ENCODE data around the gene CFAP57. TPM values are rescaled to one million over a fixed set of nuclear protein-coding genes. Genes with fewer than 3 reads are reported as not detected.

The CFAP57 gene
- total and polyA plus RNA-seq, 2 of the 4 experiments (the other 2 are of a cell fraction) = 0.29 to 0.36 TPM

GRCh38 chr1:43288058-43288784 lies 116.1 kb downstream of the CFAP57 start:
- H3K9me3 ChIP-seq (ENCODE audit: control insufficient read depth, insufficient read depth, low read length) = no peaks in the 10 kb centered on the region
- TF ChIP-seq USF2 (IDR thresholded peaks at IDR 0.05; ENCODE audit: low read depth, low read length) (no peak), MAFK (IDR thresholded peaks at IDR 0.05; ENCODE audit: low read depth, low read length) (no peak), CTCF (conservative IDR thresholded peaks at IDR 0.05; ENCODE audit: low read depth, low read length) (no peak), FOS (IDR thresholded peaks at IDR 0.05; ENCODE audit: low read depth, low read length) (no peak), CHD1 (IDR thresholded peaks at IDR 0.05; ENCODE audit: low read depth, low read length) (no peak), RAD21 (IDR thresholded peaks at IDR 0.05; ENCODE audit: low read length) (no peak), POLR2A (IDR thresholded peaks at IDR 0.05; ENCODE audit: low read depth, low read length) (no peak), SMC3 (IDR thresholded peaks at IDR 0.05; ENCODE audit: low read depth, low read length) (no peak), RCOR1 (IDR thresholded peaks at IDR 0.05; ENCODE audit: insufficient replicate concordance, low read length) (no peak), NFE2L2 (IDR thresholded peaks at IDR 0.05; ENCODE audit: low read depth, low read length) (no peak), CEBPB (IDR thresholded peaks at IDR 0.05; ENCODE audit: low read depth, low read length) (no peak), RFX5 (IDR thresholded peaks at IDR 0.05; ENCODE audit: low read depth, low read length) (no peak), MAZ (IDR thresholded peaks at IDR 0.05; ENCODE audit: borderline replicate concordance, low read depth, low read length) (no peak), MXI1 (IDR thresholded peaks at IDR 0.05; ENCODE audit: borderline replicate concordance, low read depth, low read length) (no peak), ELK1 (IDR thresholded peaks at IDR 0.05; ENCODE audit: borderline replicate concordance, low read depth, low read length) (no peak), BHLHE40 (IDR thresholded peaks at IDR 0.05; ENCODE audit: low read depth, low read length) (no peak)
- H3K56ac ChIP-seq (ENCODE audit: extremely low read depth, insufficient read depth, low read length) = no peak overlapping the region
- intact Hi-C loops (cut with micrococcal nuclease) = no loop called here
- CTCF ChIA-PET = no interaction called here
- no TSS peak for BruUV-seq (replicated peaks)
- H3K27me3 ChIP-seq (ENCODE audit: control insufficient read depth, insufficient read depth, low read length) = peaks cover 28% of the 10 kb centered on the region
- dilution Hi-C loops (cut with HindIII; ENCODE audit: low sequenced_read_pairs, unreplicated experiment) = no loop called here
- H3K14ac ChIP-seq (replicated peaks; ENCODE audit: low read depth, low read length) = no peak overlapping the region
- no peaks in the 10 kb centered on the region for H3K79me1 ChIP-seq (ENCODE audit: low read depth in 1 of 2, low read length in 2 of 2)
- H2BK120ac ChIP-seq (ENCODE audit: low read depth, low read length) = no peak overlapping the region
- no peak overlapping the region for H2AK5ac ChIP-seq (ENCODE audit: low read depth, low read length)
- no peak overlapping the region for H3K4ac ChIP-seq (ENCODE audit: low read depth, low read length)
- no peak overlapping the region for H2AK9ac ChIP-seq (replicated peaks; ENCODE audit: low read depth, low read length, poor library complexity)
- H4K5ac ChIP-seq (ENCODE audit: low read depth, low read length) = no peak overlapping the region
- H3K4me2 ChIP-seq (ENCODE audit: low read depth, low read length) = no peak overlapping the region
- WGBS, 2 experiments (ENCODE audit: extremely low coverage in 2 of 2, insufficient read length in 1 of 2) = 85% methylated on average over 7 of the region's 9 CpGs; no CpG with 5 or more reads in 1 of the 2 experiments
- no peaks in the 10 kb centered on the region for H3K36me3 ChIP-seq (ENCODE audit: control insufficient read depth, insufficient read depth, low read length)
- POLR2A ChIA-PET (ENCODE audit: unreplicated experiment) = no interaction called here
- H2AFZ ChIP-seq (replicated peaks; ENCODE audit: low read length, poor library complexity) = no peak overlapping the region
- no peak overlapping the region for H3K18ac ChIP-seq (ENCODE audit: low read depth, low read length)
- H4K91ac ChIP-seq (ENCODE audit: insufficient read depth, low read depth, low read length) = no peak overlapping the region
- no peaks in the 10 kb centered on the region for H3K4me1 ChIP-seq (ENCODE audit: control insufficient read depth, insufficient read depth, low read length)
- no peak overlapping the region for H3K27ac ChIP-seq (ENCODE audit: insufficient read depth, low read length)
- H2BK20ac ChIP-seq (ENCODE audit: low read depth, low read length) = no peak overlapping the region
- H3K9ac ChIP-seq (ENCODE audit: low read depth, low read length) = no peak overlapping the region
- no peak overlapping the region for H3K23ac ChIP-seq (ENCODE audit: low read depth, low read length)
- H3K4me3 ChIP-seq (ENCODE audit: insufficient read depth, low read depth, low read length) = no peak overlapping the region
- no peaks in the 10 kb centered on the region for H4K20me1 ChIP-seq (ENCODE audit: insufficient read depth, low read length)
- no peak overlapping the region for H2BK15ac ChIP-seq (ENCODE audit: low read depth, low read length)
- ATAC-seq (ENCODE audit: low read depth) (no peak), DNase-seq (no peak)
- H2BK5ac ChIP-seq (ENCODE audit: low read depth, low read length, poor library complexity, severe bottlenecking) = no peak overlapping the region
- no peaks in the 10 kb centered on the region for H3K9me1 ChIP-seq (ENCODE audit: insufficient read depth, low read length)
- H4K8ac ChIP-seq (ENCODE audit: low read depth in 2 of 2, low read length in 2 of 2) = no peak overlapping the region
- in situ Hi-C loops (cut with MboI; ENCODE audit: low sequenced_read_pairs) = no loop called here

Measured in IMR-90 (cell line).